ENCODE results near the gene NKRF.
"Not testable (repeated sequence)": the region's sequence is repeated elsewhere in the genome, so short reads cannot be mapped to it uniquely, and the experiment has no call there.

The NKRF gene

DNA sequence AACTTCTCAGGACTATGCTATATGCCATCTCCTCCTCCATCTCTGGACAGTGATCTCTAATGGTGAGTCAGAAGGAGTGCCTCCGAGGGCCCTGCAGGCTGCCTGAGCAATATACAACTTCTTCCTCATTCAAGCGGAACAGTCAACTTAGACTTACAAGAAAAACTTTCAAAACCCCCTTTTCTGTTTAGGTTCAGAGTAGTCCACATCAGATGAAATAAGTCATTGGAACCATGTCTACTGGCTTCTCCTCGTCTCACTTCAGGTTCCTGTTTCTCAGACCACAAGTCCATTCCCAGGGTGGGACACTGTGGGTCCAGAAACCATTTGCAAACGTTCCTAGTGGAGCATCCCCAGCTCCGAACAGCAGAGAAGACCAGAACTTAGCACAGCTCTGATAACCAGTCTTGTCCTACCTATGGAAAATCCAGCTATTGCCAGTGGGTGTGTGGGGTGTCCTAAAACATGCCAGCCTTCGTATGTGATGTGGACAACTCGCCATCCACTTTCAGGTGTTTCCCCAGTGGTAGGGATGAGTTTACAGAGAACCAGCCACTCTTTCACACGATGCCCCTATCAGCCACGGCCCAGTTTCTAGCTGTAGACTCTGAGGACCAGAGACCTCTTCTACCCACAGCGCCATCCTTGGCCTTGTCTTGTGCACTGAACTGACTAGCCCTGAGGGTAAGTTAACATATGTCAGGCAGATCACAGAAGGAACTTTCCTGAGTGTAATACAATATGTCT lies 32.7 kb upstream of the NKRF start:
- Histone ChIP-seq H3K27ac (ENCODE audit: low read depth, low read length) (no peak overlapping the region), H3K79me2 (ENCODE audit: control insufficient read depth, low read length) (no peaks in the 10 kb centered on the region), H3K4me2 (ENCODE audit: low read length) (no peak overlapping the region), H3K4me1 (ENCODE audit: control insufficient read depth, low read length) (peaks cover 8% of the 10 kb centered on the region; the same call in 1 of the 2 replicates), H4K20me1 (ENCODE audit: control insufficient read depth, insufficient read depth, low read depth, low read length) (no peaks in the 10 kb centered on the region), H3K9me2 (replicated peaks; ENCODE audit: control insufficient read depth, low read length) (no peaks in the 10 kb centered on the region), H3K36me3 (ENCODE audit: control insufficient read depth, low read length) (peaks cover 75% of the 10 kb centered on the region), H3K4me3 (ENCODE audit: low read length) (no peak overlapping the region), H3K27me3 (ENCODE audit: control insufficient read depth, low read length) (no peaks in the 10 kb centered on the region), H3F3A (ENCODE audit: control insufficient read depth, insufficient read depth) (no peaks in the 10 kb centered on the region), H3K9me3 (ENCODE audit: control insufficient read depth, insufficient read depth, low read length) (no peaks in the 10 kb centered on the region)
- no peak for TF ChIP-seq EZH2phosphoT487 (IDR thresholded peaks at IDR 0.05; ENCODE audit: borderline replicate concordance, low read length)
- TF ChIP-seq, protein P1, sequence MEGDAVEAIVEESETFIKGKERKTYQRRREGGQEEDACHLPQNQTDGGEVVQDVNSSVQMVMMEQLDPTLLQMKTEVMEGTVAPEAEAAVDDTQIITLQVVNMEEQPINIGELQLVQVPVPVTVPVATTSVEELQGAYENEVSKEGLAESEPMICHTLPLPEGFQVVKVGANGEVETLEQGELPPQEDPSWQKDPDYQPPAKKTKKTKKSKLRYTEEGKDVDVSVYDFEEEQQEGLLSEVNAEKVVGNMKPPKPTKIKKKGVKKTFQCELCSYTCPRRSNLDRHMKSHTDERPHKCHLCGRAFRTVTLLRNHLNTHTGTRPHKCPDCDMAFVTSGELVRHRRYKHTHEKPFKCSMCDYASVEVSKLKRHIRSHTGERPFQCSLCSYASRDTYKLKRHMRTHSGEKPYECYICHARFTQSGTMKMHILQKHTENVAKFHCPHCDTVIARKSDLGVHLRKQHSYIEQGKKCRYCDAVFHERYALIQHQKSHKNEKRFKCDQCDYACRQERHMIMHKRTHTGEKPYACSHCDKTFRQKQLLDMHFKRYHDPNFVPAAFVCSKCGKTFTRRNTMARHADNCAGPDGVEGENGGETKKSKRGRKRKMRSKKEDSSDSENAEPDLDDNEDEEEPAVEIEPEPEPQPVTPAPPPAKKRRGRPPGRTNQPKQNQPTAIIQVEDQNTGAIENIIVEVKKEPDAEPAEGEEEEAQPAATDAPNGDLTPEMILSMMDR (IDR thresholded peaks at IDR 0.05; ENCODE audit: low read depth, low read length, poor library complexity, severe bottlenecking): no peak

DNA sequence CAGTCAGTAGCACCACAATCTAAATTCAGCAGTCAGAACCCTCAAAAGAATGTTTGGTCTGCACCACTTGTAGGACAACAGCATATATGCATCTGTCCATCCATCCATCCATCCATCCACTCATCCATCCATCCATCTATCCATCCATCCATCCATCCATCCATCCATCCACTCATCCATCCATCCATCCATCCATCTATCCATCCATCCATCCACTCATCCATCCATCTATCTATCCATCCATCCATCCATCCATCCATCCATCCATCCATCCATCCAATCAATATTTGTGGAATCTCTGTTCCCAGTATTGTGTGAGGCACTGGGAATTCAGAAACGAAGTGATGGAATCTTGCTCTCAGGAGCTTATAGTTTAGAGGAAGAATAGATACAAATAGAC lies 31.2 kb upstream of the NKRF start:
- not testable (repeated sequence) for H4K20me1 ChIP-seq (ENCODE audit: control insufficient read depth, insufficient read depth, low read depth, low read length); H3K9me2 ChIP-seq (replicated peaks; ENCODE audit: control insufficient read depth, low read length); H3K27ac ChIP-seq (ENCODE audit: low read depth, low read length); H3K4me1 ChIP-seq (ENCODE audit: control insufficient read depth, low read length); H3K27me3 ChIP-seq (ENCODE audit: control insufficient read depth, low read length); H3F3A ChIP-seq (ENCODE audit: control insufficient read depth, insufficient read depth); H3K4me3 ChIP-seq (ENCODE audit: low read length); H3K9me3 ChIP-seq (ENCODE audit: control insufficient read depth, insufficient read depth, low read length); H3K4me2 ChIP-seq (ENCODE audit: low read length); H3K79me2 ChIP-seq (ENCODE audit: control insufficient read depth, low read length)
- peaks cover 85% of the 10 kb centered on the region for H3K36me3 ChIP-seq (ENCODE audit: control insufficient read depth, low read length)

DNA sequence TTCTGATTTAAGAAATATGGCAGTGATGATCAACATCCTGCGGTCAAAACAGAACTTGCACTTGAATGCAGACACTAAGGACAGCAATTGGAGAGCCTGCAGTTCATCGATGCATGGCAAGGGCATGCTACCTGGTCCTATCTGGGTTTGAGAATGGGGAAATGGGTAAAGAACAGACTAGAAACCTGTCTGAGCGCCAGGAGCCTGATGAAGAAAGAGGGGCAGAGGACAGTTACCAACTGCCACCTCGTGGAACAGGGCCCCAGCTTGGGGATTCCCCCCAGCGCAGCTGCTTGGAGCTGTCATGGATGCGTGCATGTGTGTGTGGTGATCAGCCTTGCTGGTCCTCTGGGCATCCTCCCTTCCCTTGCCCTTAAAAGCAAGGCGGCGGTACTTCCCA lies 30.2 kb upstream of the NKRF start:
- H3K79me2 ChIP-seq (ENCODE audit: control insufficient read depth, low read length): no peaks in the 10 kb centered on the region
- no peaks in the 10 kb centered on the region for H3K9me2 ChIP-seq (replicated peaks; ENCODE audit: control insufficient read depth, low read length)
- no peaks in the 10 kb centered on the region for H4K20me1 ChIP-seq (ENCODE audit: control insufficient read depth, insufficient read depth, low read depth, low read length)
- H3K4me1 ChIP-seq (ENCODE audit: control insufficient read depth, low read length): peaks cover 8% of the 10 kb centered on the region; the same call in 1 of the 2 replicates
- H3K27me3 ChIP-seq (ENCODE audit: control insufficient read depth, low read length): no peaks in the 10 kb centered on the region
- H3K27ac ChIP-seq (ENCODE audit: low read depth, low read length): no peak overlapping the region
- H3K36me3 ChIP-seq (ENCODE audit: control insufficient read depth, low read length): peaks cover 78% of the 10 kb centered on the region
- H3K4me2 ChIP-seq (ENCODE audit: low read length): no peak overlapping the region
- H3K9me3 ChIP-seq (ENCODE audit: control insufficient read depth, insufficient read depth, low read length): no peaks in the 10 kb centered on the region
- H3K4me3 ChIP-seq (ENCODE audit: low read length): no peak overlapping the region
- H3F3A ChIP-seq (ENCODE audit: control insufficient read depth, insufficient read depth): no peaks in the 10 kb centered on the region
- no peak for TF ChIP-seq EZH2phosphoT487 (IDR thresholded peaks at IDR 0.05; ENCODE audit: borderline replicate concordance, low read length)
- TF ChIP-seq, protein P1 (IDR thresholded peaks at IDR 0.05; ENCODE audit: low read depth, low read length, poor library complexity, severe bottlenecking): no peak

DNA sequence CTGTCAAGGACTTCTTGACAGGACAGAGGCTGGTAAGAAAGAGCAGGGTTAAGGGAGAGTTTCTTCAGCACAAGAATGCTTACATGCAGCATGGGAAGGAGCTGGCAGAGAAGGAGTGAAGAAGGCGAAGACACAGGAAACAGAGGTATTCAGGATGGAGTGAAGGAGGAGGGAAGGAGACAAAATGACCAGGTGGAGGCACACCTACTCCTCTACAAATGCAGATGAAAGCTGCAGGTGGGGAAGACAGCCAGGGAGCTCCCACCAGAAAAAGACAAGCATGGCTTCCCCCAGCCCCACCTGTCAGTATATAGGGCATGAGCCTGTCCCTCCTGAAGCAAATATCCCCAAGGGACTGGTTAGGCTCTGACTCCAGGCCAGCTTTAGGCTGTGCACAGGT lies 29.6 kb upstream of the NKRF start:
- Histone ChIP-seq H3K4me2 (ENCODE audit: low read length) (no peak overlapping the region), H4K20me1 (ENCODE audit: control insufficient read depth, insufficient read depth, low read depth, low read length) (no peaks in the 10 kb centered on the region), H3K9me3 (ENCODE audit: control insufficient read depth, insufficient read depth, low read length) (no peaks in the 10 kb centered on the region), H3K27ac (ENCODE audit: low read depth, low read length) (no peak overlapping the region), H3K9me2 (replicated peaks; ENCODE audit: control insufficient read depth, low read length) (no peaks in the 10 kb centered on the region), H3F3A (ENCODE audit: control insufficient read depth, insufficient read depth) (no peaks in the 10 kb centered on the region), H3K4me1 (ENCODE audit: control insufficient read depth, low read length) (peaks cover 8% of the 10 kb centered on the region; the same call in 1 of the 2 replicates), H3K27me3 (ENCODE audit: control insufficient read depth, low read length) (no peaks in the 10 kb centered on the region), H3K36me3 (ENCODE audit: control insufficient read depth, low read length) (peaks cover 72% of the 10 kb centered on the region), H3K79me2 (ENCODE audit: control insufficient read depth, low read length) (no peaks in the 10 kb centered on the region), H3K4me3 (ENCODE audit: low read length) (no peak overlapping the region)
- TF ChIP-seq, protein P1 (IDR thresholded peaks at IDR 0.05; ENCODE audit: low read depth, low read length, poor library complexity, severe bottlenecking): no peak
- no peak for TF ChIP-seq EZH2phosphoT487 (IDR thresholded peaks at IDR 0.05; ENCODE audit: borderline replicate concordance, low read length)

Data from DOHH2 (cell line).